Measurements from ENCODE around the gene CCDC28B. TPM values are rescaled to one million over a fixed set of nuclear protein-coding genes. Genes with fewer than 3 reads are reported as not detected.

The CCDC28B gene
- polyA plus RNA-seq, 1 donor from 2014 or later: 176 TPM

DNA sequence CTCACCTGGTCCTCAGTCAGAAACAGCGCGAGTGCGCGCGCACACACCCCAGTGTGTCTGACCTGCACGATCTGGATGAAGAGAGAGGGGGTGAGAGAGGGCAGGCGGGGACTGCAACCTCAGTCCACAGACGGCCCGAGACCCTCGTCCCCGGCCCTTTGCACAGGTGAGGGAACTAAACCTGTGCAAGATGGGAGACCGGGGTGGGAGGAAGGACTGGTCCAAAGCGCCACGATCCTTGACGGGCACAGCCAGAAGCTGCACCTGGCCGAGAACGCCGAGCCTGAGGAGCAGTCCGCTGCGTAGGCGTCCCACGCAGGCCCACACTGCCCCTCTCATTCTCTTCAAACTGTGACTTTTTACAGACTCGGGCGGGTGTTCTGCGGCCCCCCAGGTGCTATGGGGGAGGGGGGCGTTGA is 4.6 kb downstream of the CCDC28B start:
- Histone ChIP-seq H3K27me3 (ENCODE audit: insufficient read depth, low read depth, low read length) (no peaks in the 10 kb centered on the region), H3K27ac (ENCODE audit: low read length) (peak overlapping the region; percentile 73), H3K9me3 (ENCODE audit: low read length) (no peaks in the 10 kb centered on the region), H3K36me3 (ENCODE audit: insufficient read depth, low read length) (no peaks in the 10 kb centered on the region), H3K9me2 (ENCODE audit: insufficient read depth, low read length) (no peaks in the 10 kb centered on the region), H3K4me3 (ENCODE audit: low read length) (peak overlapping the region; percentile 76), H3K79me2 (replicated peaks; ENCODE audit: insufficient read depth, low read length) (peaks cover 7% of the 10 kb centered on the region), H2AFZ (ENCODE audit: low read depth, low read length) (peak overlapping the region; percentile 40), H3K4me2 (ENCODE audit: low read length) (peak overlapping the region; percentile 68), H4K20me1 (ENCODE audit: insufficient read depth) (no peaks in the 10 kb centered on the region), H3F3A (ENCODE audit: insufficient read depth, low read length, poor library complexity, severe bottlenecking) (no peaks in the 10 kb centered on the region), H3K9ac (ENCODE audit: low read length) (peak overlapping the region; percentile 79)
- TF ChIP-seq TAF1 (IDR thresholded peaks at IDR 0.05; ENCODE audit: low read depth) (no peak), MXI1 (conservative IDR thresholded peaks at IDR 0.05; ENCODE audit: poor library complexity, severe bottlenecking) (no peak), POLR2AphosphoS5 (IDR thresholded peaks at IDR 0.05) (no peak), EP300 (conservative IDR thresholded peaks at IDR 0.05; ENCODE audit: poor library complexity, severe bottlenecking) (no peak)
- TF ChIP-seq, protein P1, sequence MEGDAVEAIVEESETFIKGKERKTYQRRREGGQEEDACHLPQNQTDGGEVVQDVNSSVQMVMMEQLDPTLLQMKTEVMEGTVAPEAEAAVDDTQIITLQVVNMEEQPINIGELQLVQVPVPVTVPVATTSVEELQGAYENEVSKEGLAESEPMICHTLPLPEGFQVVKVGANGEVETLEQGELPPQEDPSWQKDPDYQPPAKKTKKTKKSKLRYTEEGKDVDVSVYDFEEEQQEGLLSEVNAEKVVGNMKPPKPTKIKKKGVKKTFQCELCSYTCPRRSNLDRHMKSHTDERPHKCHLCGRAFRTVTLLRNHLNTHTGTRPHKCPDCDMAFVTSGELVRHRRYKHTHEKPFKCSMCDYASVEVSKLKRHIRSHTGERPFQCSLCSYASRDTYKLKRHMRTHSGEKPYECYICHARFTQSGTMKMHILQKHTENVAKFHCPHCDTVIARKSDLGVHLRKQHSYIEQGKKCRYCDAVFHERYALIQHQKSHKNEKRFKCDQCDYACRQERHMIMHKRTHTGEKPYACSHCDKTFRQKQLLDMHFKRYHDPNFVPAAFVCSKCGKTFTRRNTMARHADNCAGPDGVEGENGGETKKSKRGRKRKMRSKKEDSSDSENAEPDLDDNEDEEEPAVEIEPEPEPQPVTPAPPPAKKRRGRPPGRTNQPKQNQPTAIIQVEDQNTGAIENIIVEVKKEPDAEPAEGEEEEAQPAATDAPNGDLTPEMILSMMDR (IDR thresholded peaks at IDR 0.05; ENCODE audit: poor library complexity, severe bottlenecking): no peak
- TF ChIP-seq, protein P2, sequence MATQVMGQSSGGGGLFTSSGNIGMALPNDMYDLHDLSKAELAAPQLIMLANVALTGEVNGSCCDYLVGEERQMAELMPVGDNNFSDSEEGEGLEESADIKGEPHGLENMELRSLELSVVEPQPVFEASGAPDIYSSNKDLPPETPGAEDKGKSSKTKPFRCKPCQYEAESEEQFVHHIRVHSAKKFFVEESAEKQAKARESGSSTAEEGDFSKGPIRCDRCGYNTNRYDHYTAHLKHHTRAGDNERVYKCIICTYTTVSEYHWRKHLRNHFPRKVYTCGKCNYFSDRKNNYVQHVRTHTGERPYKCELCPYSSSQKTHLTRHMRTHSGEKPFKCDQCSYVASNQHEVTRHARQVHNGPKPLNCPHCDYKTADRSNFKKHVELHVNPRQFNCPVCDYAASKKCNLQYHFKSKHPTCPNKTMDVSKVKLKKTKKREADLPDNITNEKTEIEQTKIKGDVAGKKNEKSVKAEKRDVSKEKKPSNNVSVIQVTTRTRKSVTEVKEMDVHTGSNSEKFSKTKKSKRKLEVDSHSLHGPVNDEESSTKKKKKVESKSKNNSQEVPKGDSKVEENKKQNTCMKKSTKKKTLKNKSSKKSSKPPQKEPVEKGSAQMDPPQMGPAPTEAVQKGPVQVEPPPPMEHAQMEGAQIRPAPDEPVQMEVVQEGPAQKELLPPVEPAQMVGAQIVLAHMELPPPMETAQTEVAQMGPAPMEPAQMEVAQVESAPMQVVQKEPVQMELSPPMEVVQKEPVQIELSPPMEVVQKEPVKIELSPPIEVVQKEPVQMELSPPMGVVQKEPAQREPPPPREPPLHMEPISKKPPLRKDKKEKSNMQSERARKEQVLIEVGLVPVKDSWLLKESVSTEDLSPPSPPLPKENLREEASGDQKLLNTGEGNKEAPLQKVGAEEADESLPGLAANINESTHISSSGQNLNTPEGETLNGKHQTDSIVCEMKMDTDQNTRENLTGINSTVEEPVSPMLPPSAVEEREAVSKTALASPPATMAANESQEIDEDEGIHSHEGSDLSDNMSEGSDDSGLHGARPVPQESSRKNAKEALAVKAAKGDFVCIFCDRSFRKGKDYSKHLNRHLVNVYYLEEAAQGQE (IDR thresholded peaks at IDR 0.05; ENCODE audit: borderline replicate concordance): no peak

DNA sequence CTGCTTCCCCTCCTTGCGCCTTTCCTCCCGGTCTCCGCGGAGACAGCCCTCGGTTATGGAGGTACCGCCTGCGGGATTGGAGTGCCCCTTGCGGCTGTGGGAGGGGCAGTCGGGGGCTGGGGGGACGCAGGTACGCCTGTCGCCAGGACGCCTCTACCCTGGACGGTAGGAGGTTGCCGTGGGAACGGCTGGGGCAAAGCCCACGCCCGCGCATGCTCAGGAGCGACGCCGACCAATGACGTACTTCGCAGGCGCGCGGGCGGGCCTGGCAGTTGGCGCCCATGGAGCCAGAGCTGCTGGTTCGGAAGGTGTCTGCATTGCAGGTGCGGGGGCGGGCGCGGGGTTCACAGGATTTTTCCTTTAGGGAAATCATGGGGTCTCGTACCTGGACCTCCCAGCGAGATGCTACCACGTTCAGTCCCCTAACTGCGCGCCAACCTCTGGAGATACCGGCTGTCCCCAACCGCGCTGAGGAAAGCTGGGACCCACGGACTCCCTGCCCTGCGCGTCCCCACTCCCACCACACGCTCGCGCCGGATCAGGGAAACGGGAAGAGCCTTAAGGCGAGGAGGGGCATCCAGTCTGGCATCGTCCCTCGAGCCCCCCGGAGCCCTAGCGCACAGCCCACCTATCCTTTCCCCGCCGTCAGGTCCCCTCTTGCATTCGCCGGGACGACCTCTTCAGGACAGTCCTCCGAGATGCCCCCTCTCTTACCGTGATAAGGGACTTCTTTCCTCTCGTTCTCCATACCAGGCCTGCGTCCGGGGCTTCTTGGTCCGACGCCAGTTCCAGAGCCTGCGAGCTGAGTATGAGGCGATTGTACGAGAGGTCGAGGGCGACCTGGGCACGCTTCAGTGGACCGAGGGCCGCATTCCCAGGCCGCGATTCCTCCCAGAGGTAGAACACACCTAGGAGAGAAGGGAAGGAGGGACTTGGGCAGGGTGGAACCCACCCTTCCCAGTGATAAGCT is 5.3 kb downstream of the CCDC28B start, which contains the start of gene IQCC:
Gene IQCC, plus strand, starts transcription at position 271 of the 970 bp plus-strand sequence. Its CDS starts 11 bp downstream, at position 282.
- H3K9ac ChIP-seq (ENCODE audit: low read length): peak within 1 kb of the TSS; percentile 79
- H3F3A ChIP-seq (ENCODE audit: insufficient read depth, low read length, poor library complexity, severe bottlenecking): no peaks in the 10 kb centered on the region
- H3K4me2 ChIP-seq (ENCODE audit: low read length): peak within 1 kb of the TSS; percentile 94
- no peaks in the 10 kb centered on the region for H3K27me3 ChIP-seq (ENCODE audit: insufficient read depth, low read depth, low read length)
- H2AFZ ChIP-seq (ENCODE audit: low read depth, low read length): peak within 1 kb of the TSS; percentile 40
- peaks cover 7% of the 10 kb centered on the region for H3K79me2 ChIP-seq (replicated peaks; ENCODE audit: insufficient read depth, low read length)
- H3K9me2 ChIP-seq (ENCODE audit: insufficient read depth, low read length): no peaks in the 10 kb centered on the region
- H3K9me3 ChIP-seq (ENCODE audit: low read length): no peaks in the 10 kb centered on the region
- H3K27ac ChIP-seq (ENCODE audit: low read length): peak within 1 kb of the TSS; percentile 73
- H3K4me3 ChIP-seq (ENCODE audit: low read length): peak within 1 kb of the TSS; percentile 76
- no peaks in the 10 kb centered on the region for H4K20me1 ChIP-seq (ENCODE audit: insufficient read depth)
- TF ChIP-seq, protein P2 (IDR thresholded peaks at IDR 0.05; ENCODE audit: borderline replicate concordance): peak; percentile 56
- TF ChIP-seq, protein P1 (IDR thresholded peaks at IDR 0.05; ENCODE audit: poor library complexity, severe bottlenecking): peak; percentile 26
- TF ChIP-seq RAD21 (conservative IDR thresholded peaks at IDR 0.05) (no peak), POLR2AphosphoS5 (IDR thresholded peaks at IDR 0.05) (peak; percentile 95), EZH2 (IDR thresholded peaks at IDR 0.05; ENCODE audit: borderline replicate concordance, insufficient read depth, low read length, poor library complexity, severe bottlenecking) (no peak), MXI1 (conservative IDR thresholded peaks at IDR 0.05; ENCODE audit: poor library complexity, severe bottlenecking) (peak; percentile 77), EP300 (conservative IDR thresholded peaks at IDR 0.05; ENCODE audit: poor library complexity, severe bottlenecking) (peak; percentile 53), TAF1 (IDR thresholded peaks at IDR 0.05; ENCODE audit: low read depth) (peak; percentile 59), SMC3 (conservative IDR thresholded peaks at IDR 0.05; ENCODE audit: poor library complexity) (no peak)
- no peaks in the 10 kb centered on the region for H3K36me3 ChIP-seq (ENCODE audit: insufficient read depth, low read length)
